ENCODE results near the gene ERO1A.

DNA sequence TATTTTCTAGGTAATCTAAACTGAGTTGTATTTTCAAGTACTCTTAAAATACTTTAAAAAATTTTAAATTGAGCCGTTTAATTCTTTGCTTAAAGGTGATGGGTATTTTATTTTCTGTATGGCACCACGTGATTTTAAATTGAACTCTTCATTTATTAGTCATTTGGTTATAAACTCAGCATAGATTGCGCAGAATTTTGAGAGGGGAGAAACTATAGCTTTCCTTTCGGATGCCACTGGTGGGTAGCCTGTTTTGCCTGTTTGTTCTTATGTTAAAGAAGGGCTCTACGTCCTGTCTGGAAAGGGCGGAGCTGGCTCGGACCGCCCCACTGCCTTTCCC, 34.2 kb upstream of the ERO1A start:
- TF ChIP-seq CTCF (IDR thresholded peaks at IDR 0.05; ENCODE audit: low read depth, low read length, missing input control) = no peak
- no peak for TF ChIP-seq RAD21 (IDR thresholded peaks at IDR 0.05)
- no peak for TF ChIP-seq TAF1 (conservative IDR thresholded peaks at IDR 0.05)
- TF ChIP-seq GABPA (IDR thresholded peaks at IDR 0.05 in 1 of 2, conservative IDR thresholded peaks at IDR 0.05 in 1 of 2) = no peak
- TF ChIP-seq ATF3 (IDR thresholded peaks at IDR 0.05) = no peak
- no peak for TF ChIP-seq EGR1 (IDR thresholded peaks at IDR 0.05; ENCODE audit: low read depth in 2 of 2)
- no peak for TF ChIP-seq REST (IDR thresholded peaks at IDR 0.05)
- TF ChIP-seq ZBTB33 (IDR thresholded peaks at IDR 0.05) = no peak
- TF ChIP-seq SP1 (IDR thresholded peaks at IDR 0.05) = no peak
- no peak for TF ChIP-seq YY1 (IDR thresholded peaks at IDR 0.05)
- no peak for TF ChIP-seq MAX (IDR thresholded peaks at IDR 0.05)
- TF ChIP-seq FOXA1 (IDR thresholded peaks at IDR 0.05) = no peak
- TF ChIP-seq JUND (IDR thresholded peaks at IDR 0.05) = no peak

Measured in liver (tissue), 3 donors.